Endothelial cell of umbilical vein (primary cell): ENCODE measurements around the gene HACD3. TPM values are rescaled to one million over a fixed set of nuclear protein-coding genes. Genes with fewer than 3 reads are reported as not detected.
A peak's percentile ranks its signal among the peaks of the same experiment; 100 is the strongest.

Source experiments
- BruUV-seq: library from RNA; stranded (reverse); fragments of 400-500 nt; replicated peaks from 2 replicates; lab custom pipeline; 2021; lab: Mats Ljungman, UMichigan
- CTCF ChIA-PET: fragments of 300-600, 350-600 bp; sonication (Branson Sonifier 250); formaldehyde crosslinking; loops from one replicate; lab custom pipeline; 2021; ENCODE audit warnings: antibody characterized with exemption, inconsistent platforms; lab: Charles Lee
- POLR2A ChIA-PET: fragments of 300-600, 350-600 bp; sonication (Branson Sonifier 250); formaldehyde crosslinking; loops from one replicate; lab custom pipeline; 2021; ENCODE audit warnings: antibody characterized with exemption, inconsistent platforms; lab: Charles Lee
- DNase-seq: peaks from one replicate; pipeline ENCODE4 v3.0.0-alpha.2; 2011; ENCODE audit warnings: low read depth, low spot score
- FAIRE-seq: peaks from 2 replicates; lab custom pipeline; 2011; peaks lifted over from hg19 to GRCh38; lab: Jason Lieb, UNC
- H2AFZ ChIP-seq: 2 replicates; pipeline ENCODE4 v1.6.0; 2012; ENCODE audit warnings: low read depth, low read length, control low read depth, inconsistent platforms
- H3K27ac ChIP-seq: 2 replicates; pipeline ENCODE4 v1.5.1; 2011; ENCODE audit warnings: low read depth, mild to moderate bottlenecking, control low read depth, low read length, moderate library complexity; ENCODE audit not compliant: insufficient read depth
- H3K27me3 ChIP-seq, 2 experiments: 2 replicates each; pipeline versions ENCODE4 v1.6.0 to v1.6.1; 2011; ENCODE audit warnings: low read length in 2 of 2, mixed read lengths in 1 of 2; ENCODE audit not compliant: control insufficient read depth in 2 of 2, insufficient read depth in 2 of 2
- H3K36me3 ChIP-seq, 2 experiments: 2 replicates in 1 of 2; 3 replicates in 1 of 2; pipeline ENCODE4 v1.5.1; 2011; ENCODE audit warnings: low read length in 2 of 2, mild to moderate bottlenecking in 1 of 2, moderate library complexity in 1 of 2; ENCODE audit not compliant: control insufficient read depth in 2 of 2, insufficient read depth in 2 of 2; ENCODE audit errors: extremely low read depth in 1 of 2
- H3K4me1 ChIP-seq: 3 replicates; pipeline ENCODE4 v1.5.1; 2011; ENCODE audit warnings: mild to moderate bottlenecking, low read length; ENCODE audit not compliant: control insufficient read depth, insufficient read depth; ENCODE audit errors: extremely low read depth
- H3K4me2 ChIP-seq: 2 replicates; pipeline ENCODE4 v1.6.1; 2011; ENCODE audit warnings: low read length, control low read depth, mixed read lengths; ENCODE audit not compliant: insufficient read depth
- H3K4me3 ChIP-seq, 3 experiments: fragments of 200-600 bp in 1 of 3; sonication (generic), shearing (Covaris generic) in 1 of 3; replicated peaks in 1 of 3; 2 replicates each; pipeline ENCODE4 v1.5.1; 2011 to 2016; ENCODE audit warnings: control low read depth in 3 of 3, low read length in 3 of 3, mild to moderate bottlenecking in 2 of 3, inconsistent platforms in 1 of 3, low read depth in 1 of 3, moderate library complexity in 1 of 3; ENCODE audit not compliant: insufficient read depth in 1 of 3
- H3K79me2 ChIP-seq: 2 replicates; pipeline ENCODE4 v1.6.0; 2012; ENCODE audit warnings: low read length, inconsistent platforms; ENCODE audit not compliant: control insufficient read depth, insufficient read depth
- H3K9ac ChIP-seq: replicated peaks from 2 replicates; pipeline ENCODE3; 2011; ENCODE audit warnings: low read length, control low read depth; ENCODE audit not compliant: insufficient read depth; ENCODE audit errors: extremely low read depth
- H3K9me1 ChIP-seq: replicated peaks from 3 replicates; pipeline ENCODE4 v1.6.0; 2011; ENCODE audit warnings: mild to moderate bottlenecking, low read length; ENCODE audit not compliant: control insufficient read depth, insufficient read depth; ENCODE audit errors: extremely low read depth
- H3K9me3 ChIP-seq: replicated peaks from 2 replicates; pipeline ENCODE4 v1.5.1; 2012; ENCODE audit warnings: low read length, inconsistent platforms; ENCODE audit not compliant: control insufficient read depth, insufficient read depth
- H4K20me1 ChIP-seq: replicated peaks from 2 replicates; pipeline ENCODE3; 2011; ENCODE audit warnings: mild to moderate bottlenecking, low read length; ENCODE audit not compliant: control insufficient read depth, insufficient read depth; ENCODE audit errors: extremely low read depth
- GATA2 ChIP-seq: IDR thresholded peaks from 2 replicates; pipeline ENCODE4 v1.7.0; 2011; ENCODE audit warnings: low read depth, mild to moderate bottlenecking, moderate library complexity, mixed read lengths, low read length; ENCODE audit not compliant: insufficient read length, insufficient read depth
- POLR2A ChIP-seq: IDR thresholded peaks from 2 replicates; pipeline ENCODE4 v1.6.1; 2012; ENCODE audit warnings: low read depth, mild to moderate bottlenecking, control low read depth, low read length
- POLR2AphosphoS5 ChIP-seq: IDR thresholded peaks from 2 replicates; pipeline ENCODE4 v1.6.1; 2012; ENCODE audit warnings: low read depth, mild to moderate bottlenecking, control low read depth, low read length, moderate library complexity; ENCODE audit not compliant: insufficient read depth
- dilution Hi-C: fragments of 300-500 bp; cut with MboI; formaldehyde crosslinking; loops from one replicate; pipeline ENCODE4 v1.15.0; 2019; ENCODE audit warnings: low sequenced_read_pairs; ENCODE audit not compliant: extremely low pct_ligation_motif_present
- intact Hi-C: fragments of 100-400 bp; cut with micrococcal nuclease; formaldehyde crosslinking; loops from one replicate; pipeline ENCODE4 v1.10.0; 2022
- polyA plus RNA-seq, 4 experiments: library from polyadenylated mRNA; depleted of rRNA in 3 of 4; stranded (reverse) in 3 of 4; unstranded in 1 of 4; fragments of >200 nt; gene quantifications; 2 replicates each; pipeline versions ENCODE4 v1.2.1 to v1.2.3, GENCODE V29; 2011 to 2012; ENCODE audit warnings: missing spikeins in 1 of 4
- total RNA-seq: library from RNA; stranded (reverse); gene quantifications from 2 replicates; pipeline ENCODE4 v1.2.3, GENCODE V29; 2021
- TF ChIP-seq, protein P1 (sequence below), 2 donors: IDR thresholded peaks; 1 replicate in 1 of 2; 2 replicates in 1 of 2; pipeline ENCODE4 v1.5.1; 2011; ENCODE audit warnings: low read length in 2 of 2, mild to moderate bottlenecking in 2 of 2, moderate library complexity in 2 of 2, control low read depth in 1 of 2, inconsistent platforms in 1 of 2, low read depth in 1 of 2; ENCODE audit not compliant: insufficient read depth in 1 of 2; ENCODE audit errors: extremely low read depth in 1 of 2

The HACD3 gene
- total and polyA plus RNA-seq, 2 donors (not counting 3 experiments of a cell fraction or from before 2014, with no cell fraction given), result 47.4 to 61.1 TPM

DNA sequence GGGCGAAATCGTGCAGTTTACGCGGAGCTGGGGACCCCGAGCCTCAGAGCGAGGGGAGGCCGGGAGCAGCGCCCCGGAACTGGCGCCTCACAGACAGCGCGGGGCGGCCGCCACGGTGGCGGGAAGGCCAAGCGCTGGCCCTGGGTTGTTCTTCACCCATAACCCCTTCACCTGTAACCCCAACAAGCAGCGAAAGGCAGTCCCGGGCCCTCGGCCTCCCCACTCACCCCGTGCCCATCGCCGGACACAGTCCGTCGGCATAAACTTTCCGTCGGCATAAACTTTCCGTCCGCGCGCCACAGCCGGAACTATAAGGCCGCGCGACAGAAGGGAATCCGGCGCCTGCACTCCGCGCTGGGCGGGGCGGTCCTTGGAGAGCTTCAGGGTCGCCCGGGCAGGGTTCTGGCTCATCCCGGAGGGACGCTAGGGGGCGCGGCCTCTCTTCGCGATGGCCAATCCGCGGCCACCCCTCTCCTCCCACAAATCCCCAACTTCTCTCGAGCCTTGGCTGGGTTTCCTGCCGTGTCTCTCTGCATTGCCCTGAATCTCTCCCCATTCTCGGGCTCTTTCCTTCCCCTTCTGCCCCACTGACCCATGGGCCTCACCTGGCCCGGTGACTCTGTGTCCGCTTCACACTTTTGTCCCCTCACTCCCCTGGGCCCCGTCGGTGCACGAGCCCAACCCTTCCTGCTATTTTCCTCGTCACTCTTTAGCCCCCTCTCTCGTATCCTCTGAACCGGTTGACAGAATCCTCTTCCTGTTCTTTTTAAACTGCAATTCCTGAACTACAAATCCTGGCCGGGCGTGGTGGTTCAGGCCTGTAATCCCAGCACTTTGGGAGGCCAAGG, 80.8 kb downstream of the HACD3 start, which contains the start of gene INTS14:
TSS of gene INTS14 (minus strand) at position 261 of the 848 bp plus-strand sequence. CDS start 3,751 bp downstream, outside the sequence.
- BruUV-seq, result no TSS peak
- DNase-seq, result peak; percentile 95
- ChIA-PET POLR2A (interaction anchor here (0.6 kb wide), 1 partner anchor 1554 kb away, joined by 5 read pairs; no protein-coding TSS in a partner anchor), CTCF (interaction anchor here (0.5 to 1.7 kb wide), 19 partner anchors 9 to 677 kb away, joined by 3 to 9 read pairs (median 4); partner anchors contain the start of genes RAB11A and SLC24A1)
- Histone ChIP-seq H3K27ac (peak within 1 kb of the TSS; percentile 84), H3K36me3 (no peaks in the 10 kb centered on the region), H4K20me1 (no peaks in the 10 kb centered on the region), H3K9ac (peak within 1 kb of the TSS; percentile 92), H3K4me3 (peak within 1 kb of the TSS; percentile 87 to 96 (median 96)), H3K4me2 (peak within 1 kb of the TSS; percentile 95), H3K79me2 (peaks cover 28% of the 10 kb centered on the region), H3K9me1 (no peaks in the 10 kb centered on the region), H3K27me3 (no peaks in the 10 kb centered on the region), H2AFZ (peak within 1 kb of the TSS; percentile 98), H3K9me3 (no peaks in the 10 kb centered on the region), H3K4me1 (peaks cover 20% of the 10 kb centered on the region)
- peak; percentile 98 for FAIRE-seq
- TF ChIP-seq, protein P1, sequence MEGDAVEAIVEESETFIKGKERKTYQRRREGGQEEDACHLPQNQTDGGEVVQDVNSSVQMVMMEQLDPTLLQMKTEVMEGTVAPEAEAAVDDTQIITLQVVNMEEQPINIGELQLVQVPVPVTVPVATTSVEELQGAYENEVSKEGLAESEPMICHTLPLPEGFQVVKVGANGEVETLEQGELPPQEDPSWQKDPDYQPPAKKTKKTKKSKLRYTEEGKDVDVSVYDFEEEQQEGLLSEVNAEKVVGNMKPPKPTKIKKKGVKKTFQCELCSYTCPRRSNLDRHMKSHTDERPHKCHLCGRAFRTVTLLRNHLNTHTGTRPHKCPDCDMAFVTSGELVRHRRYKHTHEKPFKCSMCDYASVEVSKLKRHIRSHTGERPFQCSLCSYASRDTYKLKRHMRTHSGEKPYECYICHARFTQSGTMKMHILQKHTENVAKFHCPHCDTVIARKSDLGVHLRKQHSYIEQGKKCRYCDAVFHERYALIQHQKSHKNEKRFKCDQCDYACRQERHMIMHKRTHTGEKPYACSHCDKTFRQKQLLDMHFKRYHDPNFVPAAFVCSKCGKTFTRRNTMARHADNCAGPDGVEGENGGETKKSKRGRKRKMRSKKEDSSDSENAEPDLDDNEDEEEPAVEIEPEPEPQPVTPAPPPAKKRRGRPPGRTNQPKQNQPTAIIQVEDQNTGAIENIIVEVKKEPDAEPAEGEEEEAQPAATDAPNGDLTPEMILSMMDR (IDR thresholded peaks at IDR 0.05; ENCODE audit: extremely low read depth in 1 of 2, insufficient read depth in 1 of 2, low read depth in 1 of 2, low read length in 2 of 2), result peak; percentile 60 to 71
- no peak for TF ChIP-seq GATA2
- peak; percentile 98 for TF ChIP-seq POLR2AphosphoS5
- TF ChIP-seq POLR2A, result peak; percentile 97
- intact Hi-C loops (loop anchor here (1.0 to 2.0 kb wide), 3 partner anchors 94 to 258 kb away; partner anchors contain the start of genes DPP8 and RAB11A), dilution Hi-C loops (no loop called here)
